Mesendoderm (in vitro differentiated cells): ENCODE data around the gene PDE1C.
A peak's percentile ranks its signal among the peaks of the same experiment; 100 is the strongest.

Experiments used
- DNase-seq: peaks from one replicate; pipeline ENCODE4 v3.0.0; 2013
- H2AK5ac ChIP-seq: 2 replicates; pipeline ENCODE4 v1.6.1; 2013; ENCODE audit warnings: low read length, inconsistent platforms
- H2BK120ac ChIP-seq: 2 replicates; pipeline ENCODE4 v1.6.1; 2013; ENCODE audit warnings: low read depth, mild to moderate bottlenecking, low read length, moderate library complexity, mixed read lengths
- H2BK15ac ChIP-seq: replicated peaks from 2 replicates; pipeline ENCODE4 v1.6.1; 2013; ENCODE audit warnings: low read depth, mild to moderate bottlenecking, moderate library complexity
- H2BK5ac ChIP-seq: 2 replicates; pipeline ENCODE4 v1.6.1; 2013; ENCODE audit warnings: low read length, inconsistent platforms
- H3K18ac ChIP-seq: 2 replicates; pipeline ENCODE4 v1.6.1; 2013; ENCODE audit warnings: mild to moderate bottlenecking, low read length, mixed read lengths
- H3K23ac ChIP-seq: one replicate; pipeline ENCODE4 v1.6.1; 2013; ENCODE audit warnings: low read length
- H3K27ac ChIP-seq: 2 replicates; pipeline ENCODE4 v1.5.1; 2013; ENCODE audit warnings: low read depth, mild to moderate bottlenecking, inconsistent platforms, low read length, moderate library complexity
- H3K27me3 ChIP-seq: 2 replicates; pipeline ENCODE4 v1.6.1; 2013; ENCODE audit warnings: low read length, control low read depth, mild to moderate bottlenecking, inconsistent platforms; ENCODE audit not compliant: insufficient read depth, poor library complexity
- H3K36me3 ChIP-seq: 2 replicates; pipeline ENCODE4 v1.6.1; 2013; ENCODE audit warnings: low read length, inconsistent platforms; ENCODE audit not compliant: control insufficient read depth, insufficient read depth
- H3K4ac ChIP-seq: one replicate; pipeline ENCODE4 v1.6.1; 2013; ENCODE audit warnings: low read depth, mild to moderate bottlenecking, low read length, moderate library complexity
- H3K4me1 ChIP-seq: 2 replicates; pipeline ENCODE4 v1.6.1; 2013; ENCODE audit warnings: low read depth, low read length, inconsistent platforms; ENCODE audit not compliant: control insufficient read depth
- H3K4me2 ChIP-seq: 2 replicates; pipeline ENCODE4 v1.6.1; 2013; ENCODE audit warnings: low read length
- H3K4me3 ChIP-seq: 2 replicates; pipeline ENCODE4 v1.5.1; 2013; ENCODE audit warnings: mild to moderate bottlenecking, low read length
- H3K56ac ChIP-seq: one replicate; pipeline ENCODE4 v1.6.1; 2013; ENCODE audit warnings: low read length
- H3K79me1 ChIP-seq: 2 replicates; pipeline ENCODE4 v1.6.1; 2013; ENCODE audit warnings: low read length, inconsistent platforms
- H3K79me2 ChIP-seq: 2 replicates; pipeline ENCODE4 v1.6.1; 2013; ENCODE audit warnings: mild to moderate bottlenecking, low read length; ENCODE audit not compliant: control insufficient read depth, insufficient read depth
- H3K9ac ChIP-seq: 2 replicates; pipeline ENCODE4 v1.6.1; 2013; ENCODE audit warnings: low read length, inconsistent platforms
- H4K5ac ChIP-seq: one replicate; pipeline ENCODE4 v1.6.1; 2013; ENCODE audit warnings: low read length
- H4K8ac ChIP-seq: one replicate; pipeline ENCODE4 v1.6.1; 2013; ENCODE audit warnings: low read depth, mild to moderate bottlenecking, control low read depth, low read length, moderate library complexity
- WGBS: extraction: QIAGEN DNeasy Blood & Tissue Kit; methylation state at CpG from one replicate; pipeline ENCODE4 v1.1.7; 2013; ENCODE audit warnings: low lambda C conversion rate, missing lambda C conversion rate; ENCODE audit not compliant: insufficient coverage; ENCODE audit errors: extremely low coverage; 5-methylcytosine and 5-hydroxymethylcytosine counted together

Gene PDE1C

DNA sequence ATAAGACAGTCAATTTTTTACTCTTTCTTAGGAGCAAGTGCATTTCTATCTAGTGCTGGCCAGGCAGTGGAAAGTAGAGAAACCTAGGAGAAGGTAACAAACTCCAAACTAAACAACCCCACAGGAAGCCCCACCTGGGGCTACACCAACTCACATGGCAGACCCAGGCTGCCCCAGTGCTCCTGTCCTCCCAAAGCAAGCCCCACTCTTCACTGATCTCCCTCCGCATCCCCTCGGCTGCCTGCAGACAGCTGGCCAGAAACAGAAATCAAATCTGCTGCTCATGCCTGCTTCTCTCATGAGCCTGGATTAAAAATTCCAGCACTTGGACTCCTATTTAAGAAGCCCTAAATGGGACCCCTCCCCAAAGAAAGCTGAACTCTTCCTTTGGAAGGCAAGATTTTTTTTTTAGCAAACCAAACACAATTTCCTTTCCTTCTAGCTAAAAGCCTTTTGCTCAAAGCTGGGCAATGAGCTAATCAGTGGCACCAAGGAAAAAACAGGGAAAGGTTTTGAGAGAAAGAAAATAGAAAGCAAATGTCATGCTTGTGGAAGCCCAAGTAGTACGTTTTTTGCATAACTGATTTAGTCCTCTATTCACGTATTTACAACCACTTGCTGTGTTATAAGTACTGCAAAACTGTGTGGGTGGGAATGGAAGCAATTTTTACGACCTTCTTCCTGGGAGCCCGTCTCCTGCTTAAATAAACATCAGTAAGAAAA is 10.8 kb downstream of the PDE1C start:
- H3K4me3 ChIP-seq = no peak overlapping the region
- no peak overlapping the region for H3K56ac ChIP-seq
- no peaks in the 10 kb centered on the region for H3K36me3 ChIP-seq
- no peak overlapping the region for H2AK5ac ChIP-seq
- H4K5ac ChIP-seq = no peak overlapping the region
- no peaks in the 10 kb centered on the region for H3K27me3 ChIP-seq
- H3K18ac ChIP-seq = no peak overlapping the region
- no peak overlapping the region for H4K8ac ChIP-seq
- no peak overlapping the region for H2BK5ac ChIP-seq
- DNase-seq = peak; percentile 4
- no CpG with 5 or more reads among the region's 6 CpGs for WGBS
- no peak overlapping the region for H2BK15ac ChIP-seq
- H3K79me2 ChIP-seq = no peaks in the 10 kb centered on the region
- H3K4me1 ChIP-seq = peaks cover 4% of the 10 kb centered on the region
- H3K23ac ChIP-seq = no peak overlapping the region
- H3K79me1 ChIP-seq = no peaks in the 10 kb centered on the region
- H3K9ac ChIP-seq = no peak overlapping the region
- H3K4ac ChIP-seq = no peak overlapping the region
- H3K27ac ChIP-seq = no peak overlapping the region
- H2BK120ac ChIP-seq = no peak overlapping the region
- H3K4me2 ChIP-seq = no peak overlapping the region

DNA sequence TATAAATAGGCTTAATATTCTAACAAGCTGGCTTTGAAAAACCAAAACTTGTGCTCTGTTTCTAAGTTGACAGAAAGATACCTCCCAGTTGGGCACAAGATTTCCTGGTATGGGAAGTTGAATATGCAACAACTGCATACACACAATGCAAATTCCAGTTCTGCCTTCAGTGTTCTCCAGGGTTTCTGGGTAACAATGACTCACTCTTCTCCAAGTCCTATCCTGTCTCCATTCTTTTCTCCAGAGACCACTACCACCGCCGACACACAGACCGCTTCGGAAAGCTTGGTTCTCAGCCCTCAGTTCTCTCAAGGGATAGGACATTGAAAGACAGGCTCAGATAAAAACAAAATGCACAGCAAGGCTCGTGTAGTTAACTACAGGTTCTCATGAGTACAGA is 12.2 kb downstream of the PDE1C start:
- Histone ChIP-seq H3K56ac (no peak overlapping the region), H3K27ac (no peak overlapping the region), H3K4me2 (no peak overlapping the region), H4K8ac (no peak overlapping the region), H3K27me3 (no peaks in the 10 kb centered on the region), H3K4ac (no peak overlapping the region), H4K5ac (no peak overlapping the region), H3K79me2 (no peaks in the 10 kb centered on the region), H2BK15ac (no peak overlapping the region), H2AK5ac (no peak overlapping the region), H3K9ac (no peak overlapping the region), H2BK5ac (no peak overlapping the region), H3K36me3 (no peaks in the 10 kb centered on the region), H3K4me1 (peaks cover 4% of the 10 kb centered on the region), H3K4me3 (no peak overlapping the region), H3K23ac (no peak overlapping the region), H3K79me1 (no peaks in the 10 kb centered on the region), H3K18ac (no peak overlapping the region), H2BK120ac (no peak overlapping the region)
- peak; percentile 43 for DNase-seq
- WGBS = no CpG with 5 or more reads among the region's 5 CpGs

GRCh38 chr7:32056767-32057166 is 13.4 kb downstream of the PDE1C start:
- Histone ChIP-seq H2BK5ac (no peak overlapping the region), H3K27ac (no peak overlapping the region), H4K8ac (no peak overlapping the region), H3K27me3 (no peaks in the 10 kb centered on the region), H4K5ac (no peak overlapping the region), H3K79me2 (no peaks in the 10 kb centered on the region), H3K4me1 (peaks cover 4% of the 10 kb centered on the region), H3K4me2 (no peak overlapping the region), H3K23ac (no peak overlapping the region), H3K9ac (no peak overlapping the region), H3K4me3 (no peak overlapping the region), H2AK5ac (no peak overlapping the region), H3K56ac (no peak overlapping the region), H2BK15ac (no peak overlapping the region), H3K36me3 (no peaks in the 10 kb centered on the region), H3K18ac (no peak overlapping the region), H3K4ac (no peak overlapping the region), H3K79me1 (no peaks in the 10 kb centered on the region), H2BK120ac (no peak overlapping the region)
- DNase-seq = no peak
- WGBS = no CpG with 5 or more reads among the region's 1 CpG

GRCh38 chr7:32053204-32053603 is 17.0 kb downstream of the PDE1C start:
- H3K4me3 ChIP-seq = no peak overlapping the region
- H2AK5ac ChIP-seq = no peak overlapping the region
- no peak overlapping the region for H2BK15ac ChIP-seq
- no peak overlapping the region for H3K27ac ChIP-seq
- H3K18ac ChIP-seq = no peak overlapping the region
- H4K5ac ChIP-seq = no peak overlapping the region
- H3K9ac ChIP-seq = no peak overlapping the region
- H2BK120ac ChIP-seq = no peak overlapping the region
- H2BK5ac ChIP-seq = no peak overlapping the region
- H3K56ac ChIP-seq = no peak overlapping the region
- no peak overlapping the region for H3K4me2 ChIP-seq
- no peaks in the 10 kb centered on the region for H3K36me3 ChIP-seq
- no CpG with 5 or more reads among the region's 3 CpGs for WGBS
- H3K27me3 ChIP-seq = no peaks in the 10 kb centered on the region
- no peak overlapping the region for H4K8ac ChIP-seq
- no peaks in the 10 kb centered on the region for H3K4me1 ChIP-seq
- no peak overlapping the region for H3K23ac ChIP-seq
- H3K4ac ChIP-seq = no peak overlapping the region
- no peaks in the 10 kb centered on the region for H3K79me2 ChIP-seq
- no peak for DNase-seq
- H3K79me1 ChIP-seq = no peaks in the 10 kb centered on the region

DNA sequence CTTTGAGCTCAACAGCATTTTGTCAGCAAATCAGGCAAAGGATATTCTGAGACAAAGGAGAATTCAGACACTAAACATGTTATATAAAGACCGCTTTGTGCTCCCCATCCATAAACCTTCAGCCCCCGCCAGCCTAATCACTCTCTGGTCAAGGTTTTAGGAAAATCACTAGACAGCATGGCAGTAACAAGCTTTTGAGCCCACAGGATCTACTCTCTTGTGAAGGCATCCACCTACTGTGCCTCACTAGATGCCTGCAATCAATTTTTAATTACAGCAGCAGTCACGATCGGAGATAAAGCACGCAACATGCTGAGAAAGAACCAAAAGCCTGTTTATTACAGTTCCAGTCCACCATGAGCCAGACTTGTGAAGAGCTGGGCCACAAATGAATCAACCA is 19.1 kb downstream of the PDE1C start:
- no peak overlapping the region for H3K4me2 ChIP-seq
- no peak overlapping the region for H2AK5ac ChIP-seq
- H4K5ac ChIP-seq = no peak overlapping the region
- no peak overlapping the region for H3K27ac ChIP-seq
- no peak overlapping the region for H3K4me3 ChIP-seq
- H3K56ac ChIP-seq = no peak overlapping the region
- no peak overlapping the region for H3K4ac ChIP-seq
- no peak overlapping the region for H2BK120ac ChIP-seq
- no peak overlapping the region for H2BK5ac ChIP-seq
- H3K79me2 ChIP-seq = no peaks in the 10 kb centered on the region
- no peak overlapping the region for H2BK15ac ChIP-seq
- H3K4me1 ChIP-seq = no peaks in the 10 kb centered on the region
- peak; percentile 41 for DNase-seq
- H3K18ac ChIP-seq = no peak overlapping the region
- no peaks in the 10 kb centered on the region for H3K36me3 ChIP-seq
- WGBS = no CpG with 5 or more reads among the region's 5 CpGs
- H3K79me1 ChIP-seq = no peaks in the 10 kb centered on the region
- H3K27me3 ChIP-seq = no peaks in the 10 kb centered on the region
- H3K23ac ChIP-seq = no peak overlapping the region
- no peak overlapping the region for H3K9ac ChIP-seq
- H4K8ac ChIP-seq = no peak overlapping the region

GRCh38 chr7:32049599-32049998 is 20.6 kb downstream of the PDE1C start:
- Histone ChIP-seq H3K27me3 (no peaks in the 10 kb centered on the region), H3K4me2 (no peak overlapping the region), H4K5ac (no peak overlapping the region), H3K79me2 (no peaks in the 10 kb centered on the region), H3K4me3 (no peak overlapping the region), H3K23ac (no peak overlapping the region), H2BK15ac (no peak overlapping the region), H2BK5ac (no peak overlapping the region), H3K27ac (no peak overlapping the region), H2BK120ac (no peak overlapping the region), H3K18ac (no peak overlapping the region), H2AK5ac (no peak overlapping the region), H4K8ac (no peak overlapping the region), H3K36me3 (no peaks in the 10 kb centered on the region), H3K4me1 (no peaks in the 10 kb centered on the region), H3K79me1 (no peaks in the 10 kb centered on the region), H3K56ac (no peak overlapping the region), H3K4ac (no peak overlapping the region), H3K9ac (no peak overlapping the region)
- no peak for DNase-seq
- no CpG with 5 or more reads among the region's 3 CpGs for WGBS
